ENCODE measurements around the gene RPS23. TPM values are rescaled to one million over a fixed set of nuclear protein-coding genes. Genes with fewer than 3 reads are reported as not detected.

The RPS23 gene
- total and polyA plus RNA-seq, 8 donors, result 947 to 4,706 (median 2,309) TPM

GRCh38 chr5:82298668-82299067 is 20.5 kb upstream of the RPS23 start:
- no peak overlapping the region for H3K27ac ChIP-seq
- intact Hi-C loops (cut with DNase I; ENCODE audit: low total_unique reads), result no loop called here
- no peaks in the 10 kb centered on the region for H3K36me3 ChIP-seq
- no peak overlapping the region for H3K4me3 ChIP-seq
- WGBS, 5 donors, result 51 to 83% (median 66%) methylated on average over 2 of the region's 2 CpGs
- no peaks in the 10 kb centered on the region for H3K9me3 ChIP-seq
- DNase-seq, result no peak
- no peaks in the 10 kb centered on the region for H3K4me1 ChIP-seq
- TF ChIP-seq POLR2AphosphoS5 (IDR thresholded peaks at IDR 0.05) (no peak), POLR2A (IDR thresholded peaks at IDR 0.05) (no peak), EP300 (IDR thresholded peaks at IDR 0.05) (no peak), CTCF (IDR thresholded peaks at IDR 0.05) (no peak)
- no peaks in the 10 kb centered on the region for H3K27me3 ChIP-seq

GRCh38 chr5:82297711-82298110 is 19.6 kb upstream of the RPS23 start:
- 63 to 76% (median 64%) methylated on average over 3 of the region's 3 CpGs for WGBS, 5 donors
- intact Hi-C loops (cut with DNase I; ENCODE audit: low total_unique reads), result no loop called here
- DNase-seq, result no peak
- Histone ChIP-seq H3K27me3 (no peaks in the 10 kb centered on the region), H3K27ac (no peak overlapping the region), H3K36me3 (no peaks in the 10 kb centered on the region), H3K9me3 (no peaks in the 10 kb centered on the region), H3K4me3 (no peak overlapping the region), H3K4me1 (no peaks in the 10 kb centered on the region)
- no peak for TF ChIP-seq CTCF (IDR thresholded peaks at IDR 0.05)
- TF ChIP-seq POLR2AphosphoS5 (IDR thresholded peaks at IDR 0.05), result no peak
- no peak for TF ChIP-seq EP300 (IDR thresholded peaks at IDR 0.05)
- no peak for TF ChIP-seq POLR2A (IDR thresholded peaks at IDR 0.05)

GRCh38 chr5:82296929-82297328 is 18.8 kb upstream of the RPS23 start:
- 84 to 94% (median 92%) methylated on average over 4 of the region's 4 CpGs for WGBS, 5 donors
- Histone ChIP-seq H3K27ac (no peak overlapping the region), H3K27me3 (no peaks in the 10 kb centered on the region), H3K4me1 (no peaks in the 10 kb centered on the region), H3K4me3 (no peak overlapping the region), H3K9me3 (no peaks in the 10 kb centered on the region), H3K36me3 (no peaks in the 10 kb centered on the region)
- TF ChIP-seq POLR2A (IDR thresholded peaks at IDR 0.05), result no peak
- no peak for TF ChIP-seq POLR2AphosphoS5 (IDR thresholded peaks at IDR 0.05)
- no peak for DNase-seq
- intact Hi-C loops (cut with DNase I; ENCODE audit: low total_unique reads), result no loop called here

GRCh38 chr5:82295959-82296531 is 17.9 kb upstream of the RPS23 start:
- no peak for TF ChIP-seq EP300 (IDR thresholded peaks at IDR 0.05)
- no peak for TF ChIP-seq POLR2A (IDR thresholded peaks at IDR 0.05)
- no peak for TF ChIP-seq CTCF (IDR thresholded peaks at IDR 0.05)
- no peak for TF ChIP-seq POLR2AphosphoS5 (IDR thresholded peaks at IDR 0.05)
- intact Hi-C loops (cut with DNase I; ENCODE audit: low total_unique reads), result no loop called here

GRCh38 chr5:82295144-82295543 is 17.0 kb upstream of the RPS23 start:
- Histone ChIP-seq H3K36me3 (no peaks in the 10 kb centered on the region), H3K4me1 (no peaks in the 10 kb centered on the region), H3K4me3 (no peak overlapping the region), H3K27me3 (no peaks in the 10 kb centered on the region), H3K9me3 (no peaks in the 10 kb centered on the region), H3K27ac (no peak overlapping the region)
- intact Hi-C loops (cut with DNase I; ENCODE audit: low total_unique reads), result no loop called here
- TF ChIP-seq CTCF (IDR thresholded peaks at IDR 0.05), result no peak
- TF ChIP-seq EP300 (IDR thresholded peaks at IDR 0.05), result no peak
- TF ChIP-seq POLR2A (IDR thresholded peaks at IDR 0.05), result no peak
- no peak for TF ChIP-seq POLR2AphosphoS5 (IDR thresholded peaks at IDR 0.05)
- DNase-seq, result no peak

More at GRCh38 chr5:82295959-82296531, 17.9 kb upstream of the RPS23 start:
- no peak for DNase-seq
- Histone ChIP-seq H3K4me1 (no peaks in the 10 kb centered on the region), H3K27me3 (no peaks in the 10 kb centered on the region), H3K9me3 (no peaks in the 10 kb centered on the region), H3K4me3 (no peak overlapping the region), H3K36me3 (no peaks in the 10 kb centered on the region), H3K27ac (no peak overlapping the region)
- WGBS, 5 donors, result 65 to 83% (median 69%) methylated on average over 2 of the region's 2 CpGs
